ENCODE results near the gene CFAP77.

DNA sequence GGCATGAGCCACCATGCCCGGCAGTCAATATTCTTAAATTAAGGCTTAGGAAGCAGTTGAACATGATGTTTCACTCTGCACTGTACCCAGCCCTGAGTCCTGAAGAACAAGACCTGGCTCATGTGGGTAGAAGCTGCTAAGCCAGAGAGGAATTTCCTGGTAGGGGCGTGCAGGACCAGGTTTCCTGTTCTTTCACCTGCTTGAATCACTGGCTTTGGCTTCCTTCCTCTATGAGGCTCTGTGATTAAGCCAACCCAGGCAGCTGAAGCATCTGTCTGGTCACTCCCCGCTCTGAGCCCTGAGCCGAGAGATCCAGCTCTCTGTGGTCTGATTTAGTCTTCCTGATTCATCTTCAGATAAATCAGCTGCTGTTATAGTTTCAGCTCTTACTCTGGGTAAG is 29.1 kb downstream of the CFAP77 start:
- TF ChIP-seq, protein P1, sequence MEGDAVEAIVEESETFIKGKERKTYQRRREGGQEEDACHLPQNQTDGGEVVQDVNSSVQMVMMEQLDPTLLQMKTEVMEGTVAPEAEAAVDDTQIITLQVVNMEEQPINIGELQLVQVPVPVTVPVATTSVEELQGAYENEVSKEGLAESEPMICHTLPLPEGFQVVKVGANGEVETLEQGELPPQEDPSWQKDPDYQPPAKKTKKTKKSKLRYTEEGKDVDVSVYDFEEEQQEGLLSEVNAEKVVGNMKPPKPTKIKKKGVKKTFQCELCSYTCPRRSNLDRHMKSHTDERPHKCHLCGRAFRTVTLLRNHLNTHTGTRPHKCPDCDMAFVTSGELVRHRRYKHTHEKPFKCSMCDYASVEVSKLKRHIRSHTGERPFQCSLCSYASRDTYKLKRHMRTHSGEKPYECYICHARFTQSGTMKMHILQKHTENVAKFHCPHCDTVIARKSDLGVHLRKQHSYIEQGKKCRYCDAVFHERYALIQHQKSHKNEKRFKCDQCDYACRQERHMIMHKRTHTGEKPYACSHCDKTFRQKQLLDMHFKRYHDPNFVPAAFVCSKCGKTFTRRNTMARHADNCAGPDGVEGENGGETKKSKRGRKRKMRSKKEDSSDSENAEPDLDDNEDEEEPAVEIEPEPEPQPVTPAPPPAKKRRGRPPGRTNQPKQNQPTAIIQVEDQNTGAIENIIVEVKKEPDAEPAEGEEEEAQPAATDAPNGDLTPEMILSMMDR (IDR thresholded peaks at IDR 0.05), result no peak
- TF ChIP-seq POLR2A (IDR thresholded peaks at IDR 0.05) (no peak), POLR2AphosphoS5 (IDR thresholded peaks at IDR 0.05) (no peak)

Measured in breast epithelium (tissue), 3 donors.